OCI-LY3 (cell line): Measurements from ENCODE around the gene PLEKHM1.
"Not testable (repeated sequence)": the region's sequence is repeated elsewhere in the genome, so short reads cannot be mapped to it uniquely, and the experiment has no call there.

Source experiments
- H2AFZ ChIP-seq: fragments of 200-600, 300-600 bp; shearing (Covaris generic); 2 replicates; pipeline ENCODE4 v1.6.0; 2014; ENCODE audit warnings: antibody characterized with exemption, low read depth, low read length
- H3K27ac ChIP-seq: fragments of 200-600, 300-600 bp; sonication (generic); 2 replicates; pipeline ENCODE4 v1.5.1; 2014; ENCODE audit warnings: mild to moderate bottlenecking, low read length, moderate library complexity, mixed read lengths
- H3K27me3 ChIP-seq: fragments of 200-600, 300-600 bp; sonication (generic); 2 replicates; pipeline ENCODE4 v1.6.1; 2014; ENCODE audit warnings: low read depth, low read length, mixed read lengths
- H3K36me3 ChIP-seq: fragments of 200-600, 300-600 bp; sonication (generic); replicated peaks from 2 replicates; pipeline ENCODE3; 2014; ENCODE audit warnings: low read depth, low read length, mixed read lengths
- H3K4me1 ChIP-seq: fragments of 300-600, 200-600 bp; sonication (generic); 2 replicates; pipeline ENCODE4 v1.6.1; 2014; ENCODE audit warnings: low read length, mixed read lengths
- H3K4me2 ChIP-seq: fragments of 200-600, 300-600 bp; sonication (generic); 2 replicates; pipeline ENCODE4 v1.6.1; 2014; ENCODE audit warnings: low read length, mixed read lengths
- H3K4me3 ChIP-seq: fragments of 300-600, 200-600 bp; sonication (generic); 2 replicates; pipeline ENCODE4 v1.5.1; 2014; ENCODE audit warnings: antibody characterized with exemption, mild to moderate bottlenecking, low read length, moderate library complexity
- H3K79me2 ChIP-seq: fragments of 300-600, 200-600 bp; shearing (Covaris generic); 2 replicates; pipeline ENCODE4 v1.6.1; 2014; ENCODE audit warnings: mild to moderate bottlenecking, low read length, mixed read lengths
- H3K9ac ChIP-seq: fragments of 300-600, 200-600 bp; shearing (Covaris generic); 2 replicates; pipeline ENCODE4 v1.6.0; 2014; ENCODE audit warnings: mild to moderate bottlenecking, low read length, moderate library complexity
- H3K9me3 ChIP-seq: fragments of 200-600, 300-600 bp; shearing (Covaris generic); 2 replicates; pipeline ENCODE4 v1.6.1; 2014; ENCODE audit warnings: low read length, mixed read lengths; ENCODE audit not compliant: insufficient read depth
- H4K20me1 ChIP-seq: fragments of 200-600, 300-600 bp; sonication (generic); 2 replicates; pipeline ENCODE4 v1.6.1; 2016; ENCODE audit warnings: low read length, mixed read lengths; ENCODE audit not compliant: insufficient read depth

The PLEKHM1 gene

DNA sequence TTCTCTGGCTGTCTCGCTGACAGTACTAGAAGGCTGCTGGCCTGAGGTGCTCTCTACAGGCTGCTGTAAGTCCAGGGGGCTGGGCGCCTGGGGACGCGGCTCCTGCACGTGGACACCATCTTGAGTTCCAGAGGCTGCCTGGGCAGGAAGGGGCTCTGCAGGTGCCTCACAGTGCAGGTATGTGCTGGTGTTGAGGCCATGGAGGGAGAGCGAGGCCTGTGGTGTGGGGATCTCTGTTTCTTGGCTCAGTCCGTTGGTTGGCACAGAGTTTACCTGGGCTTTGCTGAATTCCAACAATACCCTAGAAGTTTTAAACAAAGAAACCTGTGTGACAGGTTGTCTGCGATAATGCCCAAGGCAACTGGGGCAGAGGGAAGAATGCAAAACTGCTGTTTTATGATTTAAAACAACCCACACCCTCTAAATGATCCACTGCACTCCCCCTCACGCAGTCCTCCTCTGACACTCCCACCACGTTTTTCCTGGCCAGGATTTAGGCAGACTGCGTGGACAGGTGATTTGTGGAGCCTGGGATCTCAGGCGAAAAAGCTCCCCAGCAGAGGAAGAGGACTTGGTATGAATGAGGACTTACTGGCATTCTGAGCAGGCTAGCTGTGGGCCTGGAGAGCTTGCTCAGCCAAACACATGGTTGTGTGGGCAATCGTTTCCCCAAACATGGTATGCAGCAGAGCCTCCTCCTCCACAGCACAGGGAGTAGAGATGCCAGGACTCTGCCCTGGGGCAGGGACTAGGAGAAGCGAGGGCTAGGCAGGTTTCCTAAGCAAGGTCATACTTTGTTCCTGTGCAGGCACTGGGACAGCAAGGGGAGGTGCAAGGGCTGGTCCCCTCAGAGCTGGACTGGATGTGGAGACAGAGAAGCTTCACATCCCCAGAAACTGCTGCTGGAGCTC lies 22.0 kb downstream of the PLEKHM1 start:
- H3K4me1 ChIP-seq, H4K20me1 ChIP-seq, H3K9ac ChIP-seq, H3K9me3 ChIP-seq, H3K27ac ChIP-seq, H3K4me3 ChIP-seq, H3K79me2 ChIP-seq, H2AFZ ChIP-seq, H3K4me2 ChIP-seq, H3K36me3 ChIP-seq, H3K27me3 ChIP-seq: not testable (repeated sequence)

DNA sequence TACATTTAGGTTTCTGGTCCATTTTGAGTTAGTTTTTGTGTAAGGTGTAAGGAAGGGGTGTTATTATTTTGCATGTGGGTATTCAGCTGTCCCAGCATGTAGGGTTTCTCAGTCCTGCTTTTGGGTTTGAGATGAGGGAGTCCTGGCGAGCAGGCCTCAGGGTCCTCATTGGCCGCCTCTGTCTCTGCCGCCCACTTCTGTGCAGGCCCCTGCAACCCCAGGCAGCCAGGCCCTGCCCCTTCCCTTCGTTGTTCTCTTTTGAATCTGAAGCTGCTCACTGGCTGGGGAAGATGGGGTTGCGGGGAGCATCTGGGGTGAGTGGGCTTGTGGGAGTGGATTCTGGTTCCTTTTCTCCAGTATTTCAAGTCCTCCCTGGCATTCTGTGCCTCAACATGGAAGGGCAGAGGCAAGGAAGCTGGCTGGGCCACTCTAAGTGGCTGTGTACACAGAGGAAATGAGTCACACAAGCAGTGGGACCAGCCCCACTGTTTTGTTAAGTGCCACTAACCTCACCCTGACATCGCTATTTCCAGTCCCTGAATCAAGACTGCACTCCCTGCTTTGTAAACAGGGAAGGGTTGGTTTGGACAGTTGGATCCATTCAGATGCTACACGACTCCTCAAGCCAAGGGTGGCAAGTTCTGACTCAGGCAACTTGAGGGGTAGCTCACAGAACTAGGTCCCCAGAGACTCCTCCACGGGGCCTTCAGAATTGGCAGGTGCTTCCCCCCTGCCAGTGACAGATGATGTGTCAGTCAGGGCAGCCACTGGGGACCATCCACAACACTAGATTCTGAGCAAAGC lies 28.8 kb downstream of the PLEKHM1 start:
- H3K9me3 ChIP-seq, H3K36me3 ChIP-seq, H3K9ac ChIP-seq, H3K27me3 ChIP-seq, H3K4me3 ChIP-seq, H2AFZ ChIP-seq, H4K20me1 ChIP-seq, H3K79me2 ChIP-seq: not testable (repeated sequence)
- Histone ChIP-seq H3K4me1 (peaks cover 16% of the 10 kb centered on the region), H3K27ac (peak overlapping the region; percentile 35), H3K4me2 (peak overlapping the region; percentile 46)

DNA sequence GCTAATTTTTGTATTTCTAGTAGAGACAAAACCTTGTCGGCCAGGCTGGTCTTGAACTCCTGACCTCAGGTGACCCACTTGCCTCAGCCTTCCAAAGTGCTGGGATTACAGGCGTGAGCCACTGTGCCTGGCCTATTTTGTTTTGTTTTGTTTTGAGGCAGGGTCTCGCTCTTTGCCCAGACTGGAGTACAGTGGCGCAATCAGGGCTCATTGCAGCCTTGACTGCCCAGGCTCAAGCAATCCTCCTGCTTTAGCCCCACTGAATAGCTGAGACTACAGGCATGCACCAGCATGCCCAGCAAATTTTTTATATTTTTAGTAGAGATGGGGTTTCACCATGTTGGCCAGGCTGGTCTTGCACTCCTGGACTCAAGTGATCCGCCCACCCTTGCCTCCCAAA lies 30.1 kb downstream of the PLEKHM1 start:
- H3K79me2 ChIP-seq, H3K27me3 ChIP-seq, H3K36me3 ChIP-seq, H2AFZ ChIP-seq, H3K9me3 ChIP-seq, H3K9ac ChIP-seq, H3K4me3 ChIP-seq, H4K20me1 ChIP-seq, H3K4me2 ChIP-seq, H3K27ac ChIP-seq: not testable (repeated sequence)
- H3K4me1 ChIP-seq = peaks cover 16% of the 10 kb centered on the region

DNA sequence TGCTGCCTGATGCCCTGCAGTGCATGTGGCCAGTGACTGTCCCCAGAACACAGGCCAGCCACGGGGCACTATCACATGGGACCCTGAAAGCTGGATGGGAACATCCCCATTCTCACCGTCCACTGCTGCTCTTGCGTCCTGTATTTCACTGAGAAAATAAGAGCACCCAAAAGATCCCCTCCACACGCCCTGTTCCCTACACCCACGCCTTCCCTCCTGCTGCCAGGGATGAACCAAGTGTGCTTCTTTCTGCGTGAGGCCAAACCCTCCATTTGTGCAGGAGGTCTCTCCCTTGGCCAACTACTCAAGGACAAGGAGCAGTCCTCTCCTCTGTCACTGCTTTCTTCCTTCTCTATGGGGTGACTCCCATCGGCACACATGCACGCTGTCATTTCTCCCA lies 36.2 kb downstream of the PLEKHM1 start:
- not testable (repeated sequence) for H4K20me1 ChIP-seq, H3K27ac ChIP-seq, H3K9ac ChIP-seq, H3K4me2 ChIP-seq, H3K79me2 ChIP-seq, H3K36me3 ChIP-seq, H3K4me1 ChIP-seq, H3K27me3 ChIP-seq, H3K4me3 ChIP-seq, H2AFZ ChIP-seq, H3K9me3 ChIP-seq

DNA sequence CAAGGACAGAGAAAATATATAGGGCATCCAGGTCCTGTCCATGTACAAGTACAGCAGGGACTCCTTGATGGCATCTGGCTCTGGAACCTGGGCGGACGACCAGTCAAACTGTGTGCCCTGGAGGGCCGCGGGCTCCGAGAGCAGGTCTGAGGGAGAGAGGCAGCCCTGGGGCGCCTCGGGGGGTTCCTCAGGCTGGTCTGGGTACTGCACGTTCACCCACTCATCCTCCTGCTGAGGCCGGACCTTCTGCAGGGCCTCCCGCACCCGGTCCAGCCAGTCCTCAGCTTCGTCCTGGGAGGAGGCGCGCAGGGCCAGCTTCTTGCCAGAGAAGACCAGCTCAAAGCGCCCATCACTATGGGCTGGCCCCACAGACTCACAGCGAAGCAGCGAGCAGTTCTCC lies 36.8 kb downstream of the PLEKHM1 start:
- not testable (repeated sequence) for H3K27me3 ChIP-seq, H3K4me1 ChIP-seq, H3K4me2 ChIP-seq, H3K79me2 ChIP-seq, H3K27ac ChIP-seq, H4K20me1 ChIP-seq, H3K9ac ChIP-seq, H2AFZ ChIP-seq, H3K36me3 ChIP-seq, H3K9me3 ChIP-seq, H3K4me3 ChIP-seq

DNA sequence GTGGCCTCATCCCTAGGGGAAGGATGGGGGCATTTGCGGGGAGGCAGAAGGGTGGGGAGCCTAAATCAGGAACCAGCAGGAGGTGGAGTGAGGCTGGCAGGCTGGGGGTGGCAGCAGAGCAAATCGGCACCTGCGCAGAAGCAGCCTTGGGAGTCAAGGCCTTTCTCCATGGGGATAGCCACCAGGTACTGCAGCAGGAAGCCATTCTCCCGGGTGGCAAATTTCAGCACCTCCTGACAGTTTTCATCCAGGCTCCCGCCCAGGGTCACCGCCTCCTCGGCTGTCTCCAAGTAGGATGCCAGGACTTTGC lies 37.3 kb downstream of the PLEKHM1 start:
- H3K4me3 ChIP-seq, H3K4me1 ChIP-seq, H3K4me2 ChIP-seq, H3K36me3 ChIP-seq, H2AFZ ChIP-seq, H3K27me3 ChIP-seq, H4K20me1 ChIP-seq, H3K9ac ChIP-seq, H3K79me2 ChIP-seq, H3K9me3 ChIP-seq, H3K27ac ChIP-seq: not testable (repeated sequence)

DNA sequence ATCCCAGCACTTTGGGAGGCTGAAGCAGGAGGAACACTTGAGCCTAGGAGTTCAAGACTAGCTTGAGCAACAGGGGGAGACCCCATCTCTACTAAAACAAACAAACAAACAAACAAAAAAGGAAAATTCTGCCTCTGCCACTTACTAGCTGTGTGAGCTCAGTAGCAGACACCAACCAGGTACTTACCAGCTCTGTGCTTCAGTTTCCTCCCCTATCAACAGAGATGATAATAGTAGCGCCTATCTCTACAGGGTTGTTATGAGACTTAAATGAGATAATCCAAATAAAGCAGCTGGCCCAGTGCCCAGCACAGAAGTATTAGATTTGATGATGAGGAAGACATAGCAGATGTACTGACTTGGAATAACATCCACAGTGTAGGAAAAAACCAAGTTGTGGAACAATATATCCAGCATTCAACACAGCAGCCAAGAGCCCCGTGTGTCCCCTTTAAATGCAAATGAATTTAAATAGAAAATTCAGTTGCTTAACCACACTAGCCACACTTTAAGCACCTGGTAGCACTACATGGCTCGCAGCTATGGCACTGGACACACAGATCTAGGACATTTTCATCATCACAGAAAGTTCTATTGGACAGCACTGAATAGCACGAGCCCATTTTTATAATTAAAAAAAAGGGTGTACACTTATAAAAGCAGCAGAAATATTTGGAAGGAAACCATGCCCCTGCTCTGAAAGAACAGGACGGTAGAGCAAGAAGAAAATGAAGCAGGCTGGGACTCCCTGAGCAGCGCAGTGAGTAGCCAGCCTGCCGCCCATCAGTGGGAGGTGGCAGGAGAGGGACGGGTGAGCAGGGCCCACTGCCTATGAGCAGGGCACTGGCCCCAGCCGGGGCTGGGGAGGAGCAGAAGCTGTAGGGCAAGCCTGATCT lies 37.9 kb downstream of the PLEKHM1 start:
- not testable (repeated sequence) for H3K27ac ChIP-seq, H3K4me1 ChIP-seq, H4K20me1 ChIP-seq, H3K9ac ChIP-seq, H2AFZ ChIP-seq, H3K9me3 ChIP-seq, H3K4me2 ChIP-seq, H3K4me3 ChIP-seq, H3K27me3 ChIP-seq, H3K36me3 ChIP-seq, H3K79me2 ChIP-seq

DNA sequence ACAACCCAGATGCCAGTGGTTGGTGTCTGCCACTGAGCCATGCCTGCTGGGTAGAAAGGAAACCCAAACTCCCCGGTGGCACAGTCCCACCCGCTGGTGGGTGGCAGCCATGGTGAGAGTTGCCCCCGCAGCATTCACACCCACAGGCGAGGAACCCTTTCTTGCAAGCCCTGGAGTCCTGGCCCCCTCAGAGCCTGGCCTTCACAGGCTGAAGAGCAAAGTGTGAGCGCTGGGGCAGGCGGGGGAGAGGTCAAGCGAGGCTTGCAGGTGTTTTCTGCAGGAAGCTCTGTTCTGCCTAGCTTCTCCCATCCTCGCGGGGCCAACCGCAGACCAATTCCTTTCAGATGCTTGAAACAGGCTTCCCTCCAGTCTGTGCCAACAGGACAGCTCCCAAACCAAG lies 38.9 kb downstream of the PLEKHM1 start:
- not testable (repeated sequence) for H3K27me3 ChIP-seq, H3K9me3 ChIP-seq, H4K20me1 ChIP-seq, H3K79me2 ChIP-seq, H3K36me3 ChIP-seq, H3K4me2 ChIP-seq, H2AFZ ChIP-seq, H3K4me3 ChIP-seq, H3K9ac ChIP-seq, H3K4me1 ChIP-seq, H3K27ac ChIP-seq
